ENCODE results near the gene OR3A3. TPM values are rescaled to one million over a fixed set of nuclear protein-coding genes. Genes with fewer than 3 reads are reported as not detected.

OR3A3 gene
- total RNA-seq: not detected in 2 replicates

GRCh38 chr17:3411070-3411469 lies at the start of gene OR3A3:
OR3A3 (plus strand) TSS chr17:3411370.

GRCh38 chr17:3385869-3386816 lies 25.0 kb upstream of the OR3A3 start, which contains the start of gene OR3A2:
OR3A2 (minus strand) TSS chr17:3386308.

GRCh38 chr17:3398310-3398709 lies 12.9 kb upstream of the OR3A3 start, which contains the start of gene OR1E1:
OR1E1 (minus strand) TSS chr17:3398410; CDS start chr17:3398410, 0 bp downstream.

GRCh38 chr17:3433741-3434140 lies 22.6 kb downstream of the OR3A3 start, which contains the start of gene OR1E2:
OR1E2 (minus strand) TSS chr17:3433841; CDS start chr17:3433841, 0 bp downstream.

GRCh38 chr17:3471599-3471998 lies 60.4 kb downstream of the OR3A3 start, which contains the start of gene SPATA22:
SPATA22 (minus strand) TSS chr17:3471819; CDS start chr17:3469325, 2,494 bp downstream.

Small RNA genes lying within 50 kb of the gene (small RNA-seq; reads per million reads assigned to genes)
- gene OR1AC1P: not detected

Other genes with a start within 250 kb of the OR3A3 start
- gene OR1A2, start 213.9 kb upstream of the OR3A3 start, total RNA-seq: not detected in 2 replicates
- gene OR1A1, start 203.7 kb upstream of the OR3A3 start, total RNA-seq: not detected in 2 replicates
- not detected in 2 replicates for gene OR3A1, start 113.0 kb upstream of the OR3A3 start, total RNA-seq
- under 0.01 and 0.24 TPM in 2 replicates for gene OR3A2, start 25.1 kb upstream of the OR3A3 start, total RNA-seq
- not detected in 2 replicates for gene OR1E1, start 13.0 kb upstream of the OR3A3 start, total RNA-seq
- gene OR1E2, start 22.5 kb downstream of the OR3A3 start, total RNA-seq: not detected in 2 replicates
- gene SPATA22, start 60.4 kb downstream of the OR3A3 start, total RNA-seq: 0.49 and 0.85 TPM in 2 replicates
- gene ASPA, start 64.6 kb downstream of the OR3A3 start, total RNA-seq: 0.16 and 1.6 TPM in 2 replicates
- 0.73 and 0.81 TPM in 2 replicates for gene TRPV3, start 146.4 kb downstream of the OR3A3 start, total RNA-seq
- gene TRPV1, start 198.0 kb downstream of the OR3A3 start, total RNA-seq: 1.6 and 1.9 TPM in 2 replicates
- gene SHPK, start 224.9 kb downstream of the OR3A3 start, total RNA-seq: 9.2 and 11.8 TPM in 2 replicates
- gene CTNS, start 225.4 kb downstream of the OR3A3 start, total RNA-seq: 18.8 and 22.2 TPM in 2 replicates